GM12873 (cell line): ENCODE measurements around the gene MX1.

ENCODE experiments used
- TF ChIP-seq, protein P1 (sequence below): IDR thresholded peaks from 2 replicates; pipeline ENCODE4 v1.5.1; 2012; ENCODE audit warnings: low read depth, mild to moderate bottlenecking, moderate library complexity, low read length, control low read depth; ENCODE audit not compliant: insufficient read depth; ENCODE audit errors: missing control alignments

The MX1 gene

GRCh38 chr21:41444703-41445464 is 18.8 kb downstream of the MX1 start:
- TF ChIP-seq, protein P1, sequence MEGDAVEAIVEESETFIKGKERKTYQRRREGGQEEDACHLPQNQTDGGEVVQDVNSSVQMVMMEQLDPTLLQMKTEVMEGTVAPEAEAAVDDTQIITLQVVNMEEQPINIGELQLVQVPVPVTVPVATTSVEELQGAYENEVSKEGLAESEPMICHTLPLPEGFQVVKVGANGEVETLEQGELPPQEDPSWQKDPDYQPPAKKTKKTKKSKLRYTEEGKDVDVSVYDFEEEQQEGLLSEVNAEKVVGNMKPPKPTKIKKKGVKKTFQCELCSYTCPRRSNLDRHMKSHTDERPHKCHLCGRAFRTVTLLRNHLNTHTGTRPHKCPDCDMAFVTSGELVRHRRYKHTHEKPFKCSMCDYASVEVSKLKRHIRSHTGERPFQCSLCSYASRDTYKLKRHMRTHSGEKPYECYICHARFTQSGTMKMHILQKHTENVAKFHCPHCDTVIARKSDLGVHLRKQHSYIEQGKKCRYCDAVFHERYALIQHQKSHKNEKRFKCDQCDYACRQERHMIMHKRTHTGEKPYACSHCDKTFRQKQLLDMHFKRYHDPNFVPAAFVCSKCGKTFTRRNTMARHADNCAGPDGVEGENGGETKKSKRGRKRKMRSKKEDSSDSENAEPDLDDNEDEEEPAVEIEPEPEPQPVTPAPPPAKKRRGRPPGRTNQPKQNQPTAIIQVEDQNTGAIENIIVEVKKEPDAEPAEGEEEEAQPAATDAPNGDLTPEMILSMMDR = no peak

DNA sequence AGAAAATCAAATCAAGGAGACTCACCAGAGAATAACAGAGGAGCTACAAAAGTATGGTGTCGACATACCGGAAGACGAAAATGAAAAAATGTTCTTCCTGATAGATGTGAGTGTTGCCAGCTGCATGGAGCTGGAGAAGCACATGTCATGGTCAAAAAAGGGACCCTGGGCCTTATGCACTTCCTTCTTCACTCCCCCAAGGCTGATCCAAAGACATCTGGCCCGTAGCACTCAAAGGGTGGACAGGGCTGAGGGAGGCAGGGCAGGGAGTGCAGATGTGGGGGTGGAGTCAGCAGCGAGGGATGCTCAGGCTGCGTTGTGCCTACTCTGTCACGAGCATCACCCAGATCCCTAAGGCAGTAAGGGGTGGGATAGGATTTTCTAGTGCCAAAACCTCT is 19.4 kb downstream of the MX1 start:
- TF ChIP-seq, protein P1 = no peak

GRCh38 chr21:41446586-41446985 is 20.5 kb downstream of the MX1 start:
- TF ChIP-seq, protein P1 = no peak

- TF ChIP-seq, protein P1 = no peak
Measured at GRCh38 chr21:41447356-41447755, 21.3 kb downstream of the MX1 start.

GRCh38 chr21:41449613-41450012 is 23.6 kb downstream of the MX1 start:
- TF ChIP-seq, protein P1 = no peak

DNA sequence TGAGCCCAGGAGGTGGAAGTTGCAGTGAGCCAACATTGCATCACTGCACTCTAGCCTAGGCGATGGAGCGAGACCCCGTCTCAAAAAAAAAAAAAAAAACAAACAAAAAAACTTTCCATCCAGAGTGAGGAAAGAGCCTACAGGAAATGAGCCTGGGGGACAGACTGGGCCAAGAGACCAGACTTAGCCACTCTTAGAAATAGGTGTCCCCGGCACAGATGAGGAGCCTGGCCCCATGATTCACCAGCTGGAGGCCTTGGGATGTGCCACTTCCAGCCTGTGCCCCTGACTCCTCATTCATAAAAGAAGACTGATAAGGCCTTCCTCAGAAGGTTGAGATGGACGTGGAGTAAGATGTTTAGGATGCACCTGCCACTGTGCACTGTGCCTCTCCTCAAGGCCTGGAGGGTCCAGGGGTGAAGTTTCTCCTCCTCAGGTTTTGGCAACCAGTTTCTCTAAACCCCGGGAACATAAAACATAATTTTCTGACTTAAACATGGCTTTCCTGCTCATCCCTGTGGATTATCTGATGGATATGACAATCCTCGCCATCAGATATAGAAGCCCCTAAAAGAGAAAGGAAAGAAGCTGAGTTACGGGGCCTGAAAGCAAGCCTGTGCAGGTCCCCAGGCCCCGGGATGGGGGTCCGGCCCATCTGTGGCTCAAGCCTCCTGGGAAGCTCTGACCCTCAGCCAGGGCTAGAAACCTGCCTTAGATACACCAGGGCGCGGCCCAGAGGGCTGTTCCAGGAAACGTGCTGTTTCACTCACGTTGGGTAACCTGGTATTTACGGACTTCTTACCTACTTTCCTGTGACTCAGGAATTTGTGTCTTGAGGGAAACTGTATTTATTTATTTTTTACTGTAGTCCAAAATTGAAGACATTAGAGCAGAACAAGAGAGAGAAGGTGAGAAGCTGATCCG is 26.0 kb downstream of the MX1 start:
- TF ChIP-seq, protein P1 = no peak

DNA sequence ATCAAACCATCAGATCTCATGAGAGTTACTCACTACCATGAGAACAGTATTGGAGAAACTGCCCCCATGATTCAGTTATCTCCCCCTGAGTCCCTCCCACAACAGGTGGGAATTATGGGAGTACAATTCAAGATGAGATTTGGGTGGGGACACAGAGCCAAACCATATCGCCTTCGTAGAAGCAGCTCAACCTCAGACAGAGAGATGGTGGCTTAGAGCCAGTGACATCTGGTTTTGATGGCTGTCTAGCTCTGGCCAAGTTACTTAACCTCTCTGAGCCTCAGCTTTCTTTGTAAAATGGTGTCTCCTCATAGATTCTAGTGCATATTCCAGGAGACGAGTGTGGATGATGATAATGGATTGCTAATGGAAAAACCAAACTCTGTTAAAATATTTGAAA is 27.2 kb downstream of the MX1 start:
- TF ChIP-seq, protein P1 = no peak
